Measurements from ENCODE around the gene SMG9.

DNA sequence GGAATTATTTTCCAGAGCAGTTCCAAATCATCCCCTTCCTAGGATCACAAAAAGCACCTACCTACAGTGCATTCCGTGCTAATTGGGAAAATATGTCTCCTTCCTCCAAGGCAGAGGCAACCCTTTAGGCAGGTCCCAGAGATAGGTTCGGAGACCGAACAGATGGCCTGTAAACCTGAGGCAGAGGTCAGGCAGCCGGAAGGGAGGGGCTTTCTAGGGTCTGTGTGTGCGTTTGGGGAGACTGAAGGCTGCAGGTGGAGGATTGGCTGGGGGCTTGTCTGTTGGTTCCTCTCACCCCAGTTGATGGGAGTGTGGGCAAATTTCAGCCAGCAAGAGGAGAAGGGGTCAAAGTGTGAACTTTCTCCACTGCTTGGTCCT, 19.0 kb upstream of the SMG9 start:
- no peak for TF ChIP-seq CTCF (conservative IDR thresholded peaks at IDR 0.05 in 1 of 2, IDR thresholded peaks at IDR 0.05 in 1 of 2; ENCODE audit: low read depth in 1 of 2, low read length in 2 of 2)
- no peak for TF ChIP-seq EZH2 (IDR thresholded peaks at IDR 0.05; ENCODE audit: low read length, missing control alignments)

All from fibroblast of lung (primary cell).